ENCODE results near the gene PRKCH.

- TF ChIP-seq CTCF (IDR thresholded peaks at IDR 0.05) (no peak), POLR2A (IDR thresholded peaks at IDR 0.05) (no peak)
Observed at GRCh38 chr14:61515436-61516117, 194.2 kb downstream of the PRKCH start.
